Esophagus squamous epithelium (tissue), 5 donors: Measurements from ENCODE around the gene STRADA. TPM values are rescaled to one million over a fixed set of nuclear protein-coding genes. Genes with fewer than 3 reads are reported as not detected.

Source experiments
- DNase-seq: peaks from one replicate; lab custom pipeline; 2025; lab: John Stamatoyannopoulos, UW
- H3K27ac ChIP-seq, 4 donors: fragments of 200-600 bp; sonication (generic); one replicate each; pipeline ENCODE4 v1.5.1; 2016 to 2019; ENCODE audit warnings: mild to moderate bottlenecking in 1 of 4
- H3K27me3 ChIP-seq, 4 donors: fragments of 200-600 bp; sonication (generic); 1 replicate in 3 of 4; 2 replicates in 1 of 4; pipeline versions ENCODE4 v1.5.1 to v1.6.0; 2017 to 2021; ENCODE audit warnings: antibody characterized with exemption in 1 of 4
- H3K36me3 ChIP-seq, 3 donors: fragments of 200-600 bp; sonication (generic); one replicate each; pipeline ENCODE4 v1.5.1; 2016 to 2019
- H3K4me1 ChIP-seq, 3 donors: fragments of 200-600 bp; sonication (generic); one replicate each; pipeline ENCODE4 v1.5.1; 2017 to 2019
- H3K4me3 ChIP-seq, 4 donors: fragments of 200-600 bp; sonication (generic); 1 replicate in 3 of 4; 2 replicates in 1 of 4; pipeline ENCODE4 v1.5.1; 2016 to 2019; ENCODE audit warnings: mild to moderate bottlenecking in 2 of 4, moderate library complexity in 1 of 4
- H3K9me3 ChIP-seq, 3 donors: fragments of 200-600 bp; sonication (generic); one replicate each; pipeline ENCODE4 v1.5.1; 2016 to 2019
- POLR2A ChIP-seq, 4 donors: fragments of 450-650 bp; IDR thresholded peaks; one replicate each; pipeline ENCODE4 v1.6.1; 2017; ENCODE audit warnings: antibody characterized with exemption in 4 of 4, mild to moderate bottlenecking in 4 of 4, moderate library complexity in 3 of 4
- WGBS, 2 donors: methylation state at CpG; one replicate each; pipeline ENCODE4 v1.1.5; 2018; 5-methylcytosine and 5-hydroxymethylcytosine counted together
- intact Hi-C: fragments of 100-400 bp; cut with DNase I; formaldehyde crosslinking; loops from one replicate; pipeline ENCODE4 v1.15.0; 2022
- total RNA-seq, 4 donors: library from RNA; depleted of rRNA; stranded (reverse); fragments of >200 nt; gene quantifications; one replicate each; pipeline ENCODE4 v1.1.0, GENCODE V29; 2016
- TF ChIP-seq, protein P1 (sequence below), 6 experiments: fragments of 450-650 bp in 4 of 6; fragments of 200-600 bp in 2 of 6; sonication (generic) in 2 of 6; IDR thresholded peaks; one replicate each; pipeline ENCODE4 v1.5.1; 2016 to 2019; ENCODE audit warnings: antibody characterized with exemption in 6 of 6, mild to moderate bottlenecking in 4 of 6, moderate library complexity in 4 of 6
- donor health status: DM: yes; HTN: yes; CAD: no.

STRADA gene
- total RNA-seq, 4 donors from 2014 or later, result 9.2 to 25.4 (median 18.6) TPM

DNA sequence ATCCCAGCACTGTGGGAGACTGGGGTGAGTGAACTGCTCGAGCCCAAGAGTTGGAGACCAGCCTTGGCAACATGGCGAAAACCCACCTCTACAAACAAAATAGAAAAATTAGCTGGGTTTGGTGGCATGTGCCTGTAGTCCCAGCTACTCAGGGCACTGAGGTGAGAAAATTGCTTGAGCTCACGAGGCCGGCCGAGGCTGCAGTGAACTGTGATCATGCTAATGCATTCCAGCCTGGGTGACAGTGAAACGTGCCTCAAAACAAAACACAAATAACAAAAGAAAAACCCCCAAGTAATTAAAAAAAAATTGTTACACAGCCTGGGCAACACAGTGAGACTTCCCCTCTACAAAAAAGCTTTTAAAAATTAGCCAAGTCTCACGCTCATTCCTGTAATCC, 26.8 kb upstream of the STRADA start:
- DNase-seq, result no peak
- H3K36me3 ChIP-seq, result peaks cover 0 to 42% (median 6%) of the 10 kb centered on the region in 3 donors
- no peak overlapping the region for H3K27ac ChIP-seq
- H3K9me3 ChIP-seq, result no peaks in the 10 kb centered on the region
- H3K27me3 ChIP-seq, result no peaks in the 10 kb centered on the region
- intact Hi-C loops, result no loop called here
- 87 to 88% methylated on average over 7 of the region's 7 CpGs for WGBS, 2 donors
- H3K4me1 ChIP-seq, result peaks cover 10 to 47% (median 15%) of the 10 kb centered on the region in 3 donors
- H3K4me3 ChIP-seq, result no peak overlapping the region
- TF ChIP-seq POLR2A (IDR thresholded peaks at IDR 0.05), result no peak
- TF ChIP-seq, protein P1, sequence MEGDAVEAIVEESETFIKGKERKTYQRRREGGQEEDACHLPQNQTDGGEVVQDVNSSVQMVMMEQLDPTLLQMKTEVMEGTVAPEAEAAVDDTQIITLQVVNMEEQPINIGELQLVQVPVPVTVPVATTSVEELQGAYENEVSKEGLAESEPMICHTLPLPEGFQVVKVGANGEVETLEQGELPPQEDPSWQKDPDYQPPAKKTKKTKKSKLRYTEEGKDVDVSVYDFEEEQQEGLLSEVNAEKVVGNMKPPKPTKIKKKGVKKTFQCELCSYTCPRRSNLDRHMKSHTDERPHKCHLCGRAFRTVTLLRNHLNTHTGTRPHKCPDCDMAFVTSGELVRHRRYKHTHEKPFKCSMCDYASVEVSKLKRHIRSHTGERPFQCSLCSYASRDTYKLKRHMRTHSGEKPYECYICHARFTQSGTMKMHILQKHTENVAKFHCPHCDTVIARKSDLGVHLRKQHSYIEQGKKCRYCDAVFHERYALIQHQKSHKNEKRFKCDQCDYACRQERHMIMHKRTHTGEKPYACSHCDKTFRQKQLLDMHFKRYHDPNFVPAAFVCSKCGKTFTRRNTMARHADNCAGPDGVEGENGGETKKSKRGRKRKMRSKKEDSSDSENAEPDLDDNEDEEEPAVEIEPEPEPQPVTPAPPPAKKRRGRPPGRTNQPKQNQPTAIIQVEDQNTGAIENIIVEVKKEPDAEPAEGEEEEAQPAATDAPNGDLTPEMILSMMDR (IDR thresholded peaks at IDR 0.05), result no peak

DNA sequence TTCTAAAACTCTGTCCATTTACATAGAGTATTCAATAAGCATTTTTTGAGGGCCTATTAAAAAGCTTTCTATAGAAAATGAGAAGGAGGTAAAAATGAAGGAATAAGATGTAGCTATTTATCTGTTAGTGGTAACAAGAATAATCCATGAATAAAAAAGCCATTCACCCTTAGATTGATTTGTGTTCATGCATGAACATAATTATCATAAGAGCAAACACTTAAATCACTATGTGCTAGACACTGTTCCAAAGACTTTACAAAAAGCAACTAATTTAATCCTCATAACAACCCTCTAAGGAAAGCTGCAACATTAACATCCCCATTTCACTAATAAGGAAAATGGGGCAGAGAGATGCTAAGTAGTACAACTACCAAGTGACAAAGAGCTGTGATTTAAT, 25.2 kb upstream of the STRADA start:
- Histone ChIP-seq H3K4me1 (peaks cover under 1 to 37% (median 7%) of the 10 kb centered on the region in 3 donors), H3K27ac (no peak overlapping the region), H3K36me3 (peaks cover 0 to 59% (median 15%) of the 10 kb centered on the region in 3 donors), H3K9me3 (no peaks in the 10 kb centered on the region), H3K4me3 (no peak overlapping the region), H3K27me3 (no peaks in the 10 kb centered on the region)
- no peak for DNase-seq
- intact Hi-C loops, result no loop called here
- no peak for TF ChIP-seq POLR2A (IDR thresholded peaks at IDR 0.05)
- TF ChIP-seq, protein P1 (IDR thresholded peaks at IDR 0.05), result no peak

DNA sequence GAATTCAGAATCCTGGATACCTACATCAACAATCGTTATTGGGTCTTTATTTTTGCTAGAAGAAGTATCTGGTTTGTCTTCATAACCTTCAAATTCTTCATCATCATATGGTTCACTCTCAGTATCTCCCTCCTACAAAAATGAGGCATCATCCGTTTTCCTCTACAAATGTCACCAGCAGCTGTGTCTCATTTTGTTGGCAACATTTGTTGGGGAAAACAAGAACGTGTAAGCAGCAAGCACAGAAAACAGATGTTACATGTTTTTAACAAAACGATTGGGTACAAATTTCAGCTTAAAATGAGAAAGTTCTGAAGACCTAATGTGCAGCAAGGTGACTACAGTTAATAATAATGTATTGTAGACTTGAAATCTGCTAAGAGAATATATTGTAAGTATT, 23.1 kb upstream of the STRADA start:
- no peak overlapping the region for H3K4me3 ChIP-seq
- DNase-seq, result no peak
- intact Hi-C loops, result no loop called here
- TF ChIP-seq POLR2A (IDR thresholded peaks at IDR 0.05), result no peak
- TF ChIP-seq, protein P1 (IDR thresholded peaks at IDR 0.05), result no peak
- 68 to 72% methylated on average over 4 of the region's 4 CpGs for WGBS, 2 donors
- no peaks in the 10 kb centered on the region for H3K27me3 ChIP-seq
- H3K27ac ChIP-seq, result no peak overlapping the region
- peaks cover 0 to 18% (median 0%) of the 10 kb centered on the region in 3 donors for H3K4me1 ChIP-seq
- no peaks in the 10 kb centered on the region for H3K9me3 ChIP-seq
- H3K36me3 ChIP-seq, result peaks cover 0 to 76% (median 25%) of the 10 kb centered on the region in 3 donors

DNA sequence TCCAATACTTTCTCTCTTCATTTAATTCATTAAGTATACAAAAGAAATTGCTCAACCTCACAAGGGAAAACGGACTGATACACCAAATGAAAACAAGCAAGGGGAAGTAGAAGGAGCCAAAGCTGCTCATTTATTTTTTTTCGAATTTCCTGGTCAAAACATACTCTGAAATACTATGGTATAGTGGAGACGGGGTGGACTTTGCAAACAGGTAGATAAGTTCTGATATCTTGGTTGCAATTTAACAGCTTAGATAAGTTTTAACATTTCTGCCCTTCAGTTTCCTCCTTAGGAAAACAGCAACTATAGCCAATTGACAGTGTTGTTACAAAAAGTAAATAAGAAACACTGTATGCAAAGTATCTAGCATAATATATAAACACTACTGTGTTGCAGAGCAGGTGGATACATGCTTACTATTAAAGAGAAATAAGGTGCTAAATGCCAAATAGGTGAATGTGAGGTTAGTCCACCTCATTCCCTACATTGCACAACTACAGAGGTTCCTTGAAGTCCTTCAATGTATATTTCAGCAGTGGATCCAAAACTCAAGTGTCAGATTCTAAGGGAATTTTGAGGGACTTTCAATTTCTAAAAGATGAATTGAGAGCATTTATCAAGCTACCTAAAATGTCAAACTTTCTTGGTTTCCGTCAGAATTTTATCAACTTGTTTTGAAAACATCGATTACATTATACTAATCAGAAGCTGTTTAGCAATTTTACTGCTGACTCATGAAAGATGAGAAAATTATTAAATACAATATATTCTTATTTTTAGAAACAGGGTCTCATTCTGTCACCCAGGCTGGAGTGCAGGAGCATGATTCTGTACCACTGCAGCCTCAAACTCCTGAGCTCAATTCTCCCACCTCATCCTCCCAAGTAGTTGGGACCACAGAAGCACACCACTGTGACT, 20.8 kb upstream of the STRADA start:
- Histone ChIP-seq H3K36me3 (peaks cover 0 to 86% (median 27%) of the 10 kb centered on the region in 3 donors), H3K9me3 (no peaks in the 10 kb centered on the region), H3K27me3 (no peaks in the 10 kb centered on the region), H3K27ac (no peak overlapping the region), H3K4me1 (peaks cover 0 to 3% (median 0%) of the 10 kb centered on the region in 3 donors), H3K4me3 (no peak overlapping the region)
- 77 to 85% methylated on average over 5 of the region's 5 CpGs for WGBS, 2 donors
- intact Hi-C loops, result no loop called here
- DNase-seq, result no peak
- no peak for TF ChIP-seq POLR2A (IDR thresholded peaks at IDR 0.05)
- TF ChIP-seq, protein P1 (IDR thresholded peaks at IDR 0.05), result no peak
